Raji (cell line): ENCODE data around the gene RNF157.

Experiments used
- POLR2A ChIP-seq: IDR thresholded peaks from 2 replicates; pipeline ENCODE4 v1.6.1; 2011; ENCODE audit warnings: low read depth, low read length, control low read depth; ENCODE audit not compliant: insufficient read depth

Gene RNF157

GRCh38 chr17:76240461-76241203 lies at the start of gene RNF157:
RNF157 (minus strand) TSS chr17:76240493; CDS start chr17:76240240, 253 bp downstream.
- TF ChIP-seq POLR2A: no peak

GRCh38 chr17:76281573-76282371 lies 41.5 kb upstream of the RNF157 start:
- TF ChIP-seq POLR2A: no peak

DNA sequence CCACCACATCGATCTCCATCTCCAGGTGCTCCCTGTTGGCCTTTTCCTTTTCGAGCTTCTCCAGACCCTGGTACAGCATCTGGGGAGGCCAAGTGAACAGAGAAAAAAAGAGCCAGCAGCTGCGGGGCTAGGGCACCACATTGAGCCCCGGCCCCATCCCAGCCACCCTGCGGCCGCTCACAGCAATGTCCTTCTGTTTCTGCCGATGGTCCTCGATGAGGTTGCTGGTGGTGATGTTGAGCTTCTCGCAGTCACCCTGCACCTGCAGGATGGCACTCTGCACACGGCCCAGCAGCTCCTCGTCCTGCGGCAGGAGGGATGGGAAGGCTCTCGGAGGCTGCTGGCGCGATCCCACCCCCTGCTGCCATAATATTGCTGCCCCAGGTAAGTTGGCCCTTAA lies 40.4 kb upstream of the RNF157 start:
- TF ChIP-seq POLR2A: no peak

DNA sequence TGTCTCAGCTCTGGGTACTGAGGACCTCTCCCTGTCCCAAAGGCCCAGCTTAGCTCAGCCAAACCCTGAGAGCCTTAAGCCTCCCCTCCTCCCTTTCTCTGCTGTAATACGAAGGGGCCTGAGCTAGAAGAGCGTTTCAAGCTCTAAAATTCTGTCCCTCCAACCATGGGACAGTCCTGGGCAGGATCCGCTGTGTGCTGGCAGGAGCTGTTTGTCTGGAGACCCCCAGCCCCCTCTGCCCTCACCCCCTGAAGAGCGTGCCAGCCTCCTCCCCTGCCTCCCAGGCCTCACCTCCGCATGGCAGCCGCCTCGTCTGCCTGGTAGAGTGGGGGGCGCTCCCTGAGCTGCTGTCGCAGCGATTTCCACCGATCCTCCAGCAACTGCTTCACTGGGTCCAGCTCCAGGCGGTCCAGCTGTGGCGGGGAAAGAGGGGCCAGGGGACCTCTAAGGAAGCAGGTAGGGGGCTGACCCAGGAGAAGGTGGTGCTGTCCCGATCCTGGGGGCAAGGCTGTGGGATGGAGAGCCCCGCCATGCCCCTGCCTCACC lies 39.5 kb upstream of the RNF157 start:
- no peak for TF ChIP-seq POLR2A

GRCh38 chr17:76278952-76279741 lies 38.9 kb upstream of the RNF157 start:
- no peak for TF ChIP-seq POLR2A

DNA sequence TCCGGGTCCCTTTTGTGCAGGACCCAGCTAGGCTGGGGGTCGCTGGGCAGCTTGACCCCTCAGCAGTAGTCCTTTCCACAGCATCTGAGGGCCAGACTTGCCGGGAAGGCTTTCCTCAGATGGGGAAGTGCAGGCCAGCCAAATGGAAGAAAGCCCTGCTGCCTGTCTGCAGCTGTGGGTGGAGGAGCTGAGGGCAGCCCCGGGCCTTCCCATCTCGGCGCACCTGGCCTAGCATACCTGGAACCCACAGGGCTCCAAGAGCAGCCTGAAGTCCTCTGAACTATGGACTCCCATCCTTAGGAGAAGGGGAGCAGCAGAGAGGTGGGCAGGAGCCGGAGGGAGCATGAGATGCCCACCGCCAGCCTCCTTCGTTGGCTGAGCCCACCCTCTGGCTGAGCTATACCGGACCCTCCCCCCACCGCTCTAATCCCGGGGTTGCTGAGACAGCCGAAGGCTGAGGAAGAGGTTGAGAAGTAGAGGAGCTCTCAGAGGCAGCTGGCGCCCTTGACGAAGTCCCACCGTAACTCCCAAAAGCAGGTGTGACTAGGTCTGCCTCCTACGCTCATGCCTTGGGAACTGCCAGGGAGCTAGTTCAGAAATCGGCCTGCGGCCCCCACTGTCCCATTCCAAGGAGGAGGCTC lies 38.1 kb upstream of the RNF157 start:
- TF ChIP-seq POLR2A: no peak

DNA sequence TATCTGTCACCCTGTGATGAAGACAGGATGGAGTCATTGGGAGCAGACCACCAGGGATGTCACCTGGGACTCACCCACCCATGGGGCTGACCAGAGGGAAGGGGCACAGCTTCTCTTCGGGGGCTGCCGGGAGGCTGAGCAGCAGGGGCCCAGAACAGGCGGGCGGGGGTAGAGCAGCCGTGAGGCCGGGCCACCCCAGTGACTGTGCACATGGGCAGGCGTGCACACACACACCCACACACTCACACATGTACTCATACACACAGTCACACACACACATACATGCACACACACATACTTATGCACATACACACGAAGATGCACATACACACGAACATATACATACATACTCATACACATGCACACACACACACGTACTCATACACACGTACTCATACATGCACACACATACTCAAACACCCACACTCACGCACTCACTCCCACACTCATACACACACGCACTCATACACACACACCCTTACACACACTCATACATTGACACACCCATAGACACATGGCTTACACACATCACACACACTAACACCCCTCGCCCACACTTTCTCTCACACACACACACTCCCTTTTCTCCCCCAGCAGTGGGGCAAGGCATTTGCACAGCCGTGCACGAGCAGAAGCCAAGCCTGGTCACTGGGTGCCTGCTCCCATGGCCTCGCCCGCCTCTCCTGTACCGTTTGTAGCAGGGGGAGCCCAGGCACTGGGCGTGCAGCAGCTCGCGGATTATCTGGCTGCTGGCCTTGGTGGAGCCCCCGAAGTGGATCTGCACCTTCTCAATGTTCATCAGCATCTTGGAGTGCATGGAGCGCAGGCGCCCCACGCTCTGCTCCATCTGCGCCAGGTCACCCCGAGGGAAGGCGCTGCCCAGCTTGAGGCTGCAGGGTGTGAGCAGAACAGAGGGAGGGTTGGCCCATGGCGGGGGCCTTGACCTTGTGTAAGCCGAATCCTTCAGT lies 37.3 kb upstream of the RNF157 start:
- TF ChIP-seq POLR2A: no peak

- TF ChIP-seq POLR2A: no peak
These were observed 36.4 kb upstream of the RNF157 start for GRCh38 chr17:76276461-76277299.

DNA sequence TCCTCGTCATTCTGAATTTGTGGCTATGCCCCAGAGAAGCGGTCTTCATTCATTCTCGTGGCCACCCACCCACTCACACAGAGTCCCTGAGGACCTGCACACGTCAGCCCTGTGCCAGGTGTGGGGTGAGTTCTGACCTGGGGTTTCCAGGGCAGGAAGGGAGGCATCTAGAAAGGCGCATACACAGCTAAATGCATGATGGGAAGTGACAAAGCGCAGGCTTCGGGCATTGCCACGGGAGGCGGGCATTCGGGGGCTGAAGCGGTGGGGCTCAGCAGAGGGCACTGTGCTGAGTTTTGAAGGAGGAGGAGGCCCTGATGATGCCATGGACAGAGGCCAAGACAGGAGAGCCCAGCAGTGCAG lies 35.8 kb upstream of the RNF157 start:
- no peak for TF ChIP-seq POLR2A

GRCh38 chr17:76275382-76276068 lies 35.2 kb upstream of the RNF157 start:
- no peak for TF ChIP-seq POLR2A

DNA sequence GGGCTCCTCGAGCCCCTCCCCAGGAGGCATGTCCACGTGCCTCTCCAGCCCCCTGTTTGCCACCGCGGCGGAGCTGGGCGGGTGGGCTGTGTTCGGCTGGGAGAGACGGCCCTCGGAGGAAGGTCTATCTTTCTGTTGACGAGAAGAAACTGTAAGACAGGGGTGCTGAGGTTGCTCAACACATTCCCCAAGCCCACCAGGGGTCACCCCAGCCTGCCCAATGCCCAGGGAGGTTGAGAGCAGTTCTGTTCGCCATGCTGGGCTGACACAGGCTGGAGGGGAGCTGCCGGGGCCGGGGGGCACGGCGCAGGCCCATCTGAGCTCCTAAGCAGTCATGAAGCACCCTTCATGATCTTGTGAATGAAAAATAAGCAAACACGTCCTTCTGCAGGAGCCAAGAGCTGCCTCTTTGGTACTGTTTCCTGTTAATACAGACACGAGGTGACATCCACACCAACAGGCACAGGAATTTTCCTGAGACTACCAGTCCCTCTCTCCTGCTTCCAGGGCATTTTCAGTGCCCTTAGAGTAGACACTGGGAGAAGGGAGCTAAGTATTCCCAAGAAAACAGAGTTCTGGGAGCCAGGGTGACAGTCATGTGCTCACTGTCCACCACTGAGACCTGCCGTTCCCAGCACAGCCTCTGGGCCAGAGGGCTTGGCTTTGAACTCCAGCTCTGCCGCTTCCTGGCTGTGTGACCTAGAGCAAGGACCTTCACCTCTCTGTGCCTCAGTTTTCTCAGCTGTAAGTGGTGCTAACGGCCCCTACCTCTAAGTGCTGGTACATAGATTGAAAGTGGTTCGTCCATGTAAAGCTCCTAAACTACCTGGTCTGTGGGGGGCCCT lies 34.0 kb upstream of the RNF157 start:
- no peak for TF ChIP-seq POLR2A
